HepG2 (cell line): Measurements from ENCODE around the gene CAMKV.

Experiments
- AKAP8 ChIP-seq: sonication (generic); formaldehyde crosslinking; IDR thresholded peaks from 2 replicates; pipeline ENCODE4 v1.5.1; 2020; ENCODE audit warnings: mild to moderate bottlenecking, missing genetic modification reagents
- MAFK ChIP-seq, 2 experiments: IDR thresholded peaks in 1 of 2; conservative IDR thresholded peaks in 1 of 2; 2 replicates each; pipeline ENCODE4 v1.6.1; 2011; ENCODE audit warnings: improper control_type of control experiment in 2 of 2, low read length in 2 of 2
- PCBP2 ChIP-seq: fragments of 200-400 bp; formaldehyde crosslinking; optimal IDR thresholded peaks from 2 replicates; pipeline ENCODE3; 2018; ENCODE audit warnings: low read length, low read depth; ENCODE audit not compliant: poor library complexity, severe bottlenecking
- ZMAT3 ChIP-seq: sonication (generic); formaldehyde crosslinking; conservative IDR thresholded peaks from 2 replicates; pipeline ENCODE4 v1.7.0; 2021; ENCODE audit warnings: missing genetic modification reagents
- ZSCAN21 ChIP-seq: sonication (generic); formaldehyde crosslinking; IDR thresholded peaks from 2 replicates; pipeline ENCODE4 v1.8.0; 2022; ENCODE audit warnings: mild to moderate bottlenecking, missing genetic modification reagents, moderate library complexity, borderline replicate concordance

DNA sequence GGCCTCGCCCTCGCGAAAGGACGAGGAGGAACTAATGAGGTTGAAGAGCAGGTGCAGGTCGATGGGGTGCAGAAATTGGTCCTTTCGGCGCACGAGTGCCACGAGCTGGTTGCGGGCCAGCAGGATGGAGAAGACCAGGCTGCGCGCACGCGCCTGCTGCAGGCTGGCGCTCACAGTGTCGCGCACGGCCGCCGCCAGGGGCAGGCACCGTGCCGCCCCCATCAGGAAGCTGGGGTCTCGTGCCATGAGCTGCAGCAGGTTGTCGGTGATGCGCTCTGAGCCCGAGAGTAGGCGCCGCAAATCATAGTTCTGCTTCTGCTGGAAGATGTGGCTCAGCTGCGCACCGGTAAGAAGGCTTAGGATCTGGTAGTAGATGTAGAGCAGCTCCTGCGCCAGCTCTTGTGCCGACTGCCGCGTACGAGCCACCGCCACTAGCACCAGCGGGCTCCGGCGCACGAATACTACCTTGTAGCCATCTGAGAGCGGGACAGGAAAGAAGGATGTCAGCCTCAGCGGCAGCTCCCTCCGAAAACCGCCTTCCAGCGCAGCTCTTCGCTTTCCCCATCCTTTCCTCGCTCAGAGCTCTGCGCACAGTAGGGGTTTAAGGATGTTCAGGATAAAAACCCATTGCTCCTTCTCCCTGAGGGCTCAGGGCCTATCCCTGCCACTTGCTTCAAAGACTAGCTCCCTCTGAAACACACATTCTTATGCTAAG, 40.9 kb upstream of the CAMKV start:
- TF ChIP-seq ZSCAN21: no peak
- no peak for TF ChIP-seq ZMAT3 (CRISPR knock-in tag)
- no peak for TF ChIP-seq MAFK (conservative IDR thresholded peaks at IDR 0.05 in 1 of 2, IDR thresholded peaks at IDR 0.05 in 1 of 2; ENCODE audit: low read length in 2 of 2)
- TF ChIP-seq PCBP2: no peak
- TF ChIP-seq AKAP8 (CRISPR knock-in tag): no peak
